DMS53 (cell line): Measurements from ENCODE around the gene PTPRN2.
"Not testable (repeated sequence)": the region's sequence is repeated elsewhere in the genome, so short reads cannot be mapped to it uniquely, and the experiment has no call there.

Experiments used
- DNase-seq: peaks from one replicate; lab custom pipeline; 2025; lab: John Stamatoyannopoulos, UW

Gene PTPRN2

DNA sequence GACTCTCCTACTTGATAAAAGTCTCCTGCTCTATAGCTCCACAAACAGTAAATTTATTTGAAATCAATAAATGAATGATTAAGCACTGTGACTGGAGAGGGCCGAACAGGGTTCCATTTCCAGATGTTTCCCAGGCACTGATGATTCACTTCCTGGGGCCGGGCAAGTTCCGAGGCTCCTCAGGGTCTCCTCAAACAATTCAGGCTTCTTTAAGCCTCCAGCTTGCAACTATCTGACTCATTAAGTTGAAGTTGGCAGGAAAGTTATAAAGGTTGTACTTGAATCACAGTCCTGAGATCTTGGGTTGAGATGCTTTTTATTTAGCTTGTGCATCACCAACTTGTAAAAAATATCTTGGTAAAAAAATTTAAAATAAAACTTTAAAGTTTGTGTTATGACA lies 637.9 kb downstream of the PTPRN2 start:
- DNase-seq, result no peak

- DNase-seq, result no peak
Measured at GRCh38 chr7:157947504-157947903, 640.1 kb downstream of the PTPRN2 start.

GRCh38 chr7:157946398-157947060 lies 641.1 kb downstream of the PTPRN2 start:
- no peak for DNase-seq

GRCh38 chr7:157945401-157945800 lies 642.2 kb downstream of the PTPRN2 start:
- no peak for DNase-seq

DNA sequence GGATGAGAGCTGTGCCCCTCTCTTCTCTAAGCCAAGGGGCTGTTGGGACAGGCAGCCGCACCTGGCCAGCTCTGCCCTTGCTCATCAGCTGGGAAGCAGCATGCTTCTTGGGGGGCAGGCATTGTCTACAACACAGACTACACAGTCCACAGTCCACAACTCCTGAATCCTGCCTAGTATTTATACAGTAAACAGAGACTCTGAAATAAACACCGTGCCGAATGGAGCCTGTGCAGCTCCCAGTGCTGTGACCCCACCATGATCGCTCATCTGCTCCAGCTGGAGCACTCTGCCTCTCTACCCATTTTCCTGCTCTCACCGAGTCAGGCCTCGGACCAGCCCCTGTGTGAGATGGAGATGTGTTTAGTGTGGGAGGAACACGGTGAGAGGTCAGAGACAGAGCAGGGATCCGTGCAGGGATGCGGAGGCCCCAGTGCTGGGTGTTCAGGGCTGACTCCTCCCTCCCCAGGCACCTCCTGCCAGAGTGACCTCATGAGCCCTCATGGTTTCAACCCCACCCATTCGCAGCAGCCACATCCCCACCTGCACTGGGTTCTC lies 642.8 kb downstream of the PTPRN2 start:
- no peak for DNase-seq

DNA sequence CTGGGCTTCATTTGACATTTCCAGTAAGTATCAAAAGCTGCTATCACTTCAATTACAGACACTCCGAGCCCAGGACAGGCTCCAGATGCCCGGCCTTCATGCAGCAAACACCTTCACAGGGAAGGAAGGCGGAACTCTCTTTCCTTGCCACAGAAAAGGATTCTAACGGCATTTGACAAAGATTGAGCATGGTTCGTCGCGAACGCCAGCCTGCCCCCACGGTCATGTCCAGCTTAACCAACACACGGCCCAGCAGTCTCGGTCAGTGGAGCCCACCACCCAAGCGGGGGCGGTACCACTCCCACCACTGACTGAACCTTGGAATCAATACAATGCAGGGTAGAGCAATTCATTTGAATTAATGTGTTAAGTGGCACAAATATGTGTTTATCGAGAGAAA lies 643.6 kb downstream of the PTPRN2 start:
- no peak for DNase-seq

DNA sequence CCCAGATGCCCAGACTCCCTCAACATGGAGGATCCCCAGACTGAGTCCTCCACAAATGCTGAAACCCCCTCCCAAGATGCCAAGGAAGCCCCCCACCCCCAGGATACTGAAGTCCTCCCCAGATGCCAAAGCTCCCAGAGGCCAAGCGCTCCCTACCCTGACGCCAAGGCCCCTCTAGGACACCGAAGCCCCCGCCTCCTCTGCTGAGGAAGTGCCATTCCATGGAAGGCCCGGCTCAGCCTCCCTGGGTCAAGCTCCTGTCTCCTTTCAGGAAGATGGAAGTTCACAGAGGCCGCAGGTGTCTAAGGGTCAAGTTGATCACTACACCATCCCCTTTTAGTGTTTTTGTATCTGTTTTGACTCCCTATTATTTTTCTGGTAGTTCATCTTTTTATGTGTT lies 644.1 kb downstream of the PTPRN2 start:
- DNase-seq, result no peak

DNA sequence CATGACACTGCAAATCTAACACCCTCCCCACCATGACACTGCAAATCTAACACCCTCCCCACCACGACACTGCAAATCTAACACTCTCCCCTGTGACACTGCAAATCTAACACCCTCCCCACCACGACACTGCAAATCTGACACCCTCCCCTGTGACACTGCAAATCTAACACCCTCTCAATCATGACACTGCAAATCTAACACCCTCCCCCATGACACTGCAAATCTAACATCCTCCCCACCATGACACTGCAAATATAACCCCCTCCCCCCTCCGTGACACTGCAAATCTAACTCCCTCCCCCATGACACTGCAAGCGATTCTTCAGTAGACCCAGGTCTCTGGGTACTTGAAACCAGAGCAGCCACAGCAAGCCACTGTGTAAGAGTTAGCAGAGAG lies 646.4 kb downstream of the PTPRN2 start:
- no peak for DNase-seq

- DNase-seq, result no peak
Measured at GRCh38 chr7:157940497-157940896, 647.1 kb downstream of the PTPRN2 start.

DNA sequence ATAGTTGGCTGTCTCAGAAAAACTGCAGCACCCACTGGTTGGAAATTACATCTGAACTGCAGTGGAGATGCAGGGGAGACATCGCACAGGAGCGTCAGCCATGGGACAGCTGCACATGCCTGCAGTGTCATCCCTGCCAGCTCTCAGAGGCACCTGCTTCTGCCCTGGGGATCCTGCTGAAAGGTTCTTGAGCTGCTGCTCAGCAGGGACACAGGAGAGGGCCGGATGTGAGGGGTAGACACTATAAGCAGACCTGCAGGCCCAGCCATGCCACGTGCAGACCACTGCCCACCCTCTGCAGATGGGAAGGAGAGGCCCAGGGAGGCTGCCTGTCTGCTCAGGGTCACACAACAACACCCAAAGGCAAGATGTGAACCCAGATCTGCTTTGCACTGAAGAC lies 649.4 kb downstream of the PTPRN2 start:
- DNase-seq, result no peak

DNA sequence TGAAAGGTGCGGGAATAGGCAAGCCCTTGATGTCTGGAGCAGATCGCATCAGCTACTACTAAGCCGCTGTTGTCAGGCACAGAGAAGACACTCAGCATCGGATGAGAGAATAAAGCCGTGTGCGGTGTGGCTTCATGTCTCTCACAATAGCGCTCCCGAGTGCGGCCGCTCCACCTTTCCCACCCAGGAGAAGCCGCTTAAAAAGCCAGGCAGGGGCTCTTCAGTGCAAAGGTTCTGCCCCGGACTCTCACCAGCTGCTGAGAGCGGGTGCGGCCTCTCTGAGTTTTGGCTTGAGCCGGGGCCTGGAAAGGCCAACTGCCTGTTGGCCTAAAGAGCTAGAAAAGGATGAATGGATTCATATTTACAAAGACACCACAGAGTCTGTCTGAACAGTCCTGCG lies 650.2 kb downstream of the PTPRN2 start:
- no peak for DNase-seq

DNA sequence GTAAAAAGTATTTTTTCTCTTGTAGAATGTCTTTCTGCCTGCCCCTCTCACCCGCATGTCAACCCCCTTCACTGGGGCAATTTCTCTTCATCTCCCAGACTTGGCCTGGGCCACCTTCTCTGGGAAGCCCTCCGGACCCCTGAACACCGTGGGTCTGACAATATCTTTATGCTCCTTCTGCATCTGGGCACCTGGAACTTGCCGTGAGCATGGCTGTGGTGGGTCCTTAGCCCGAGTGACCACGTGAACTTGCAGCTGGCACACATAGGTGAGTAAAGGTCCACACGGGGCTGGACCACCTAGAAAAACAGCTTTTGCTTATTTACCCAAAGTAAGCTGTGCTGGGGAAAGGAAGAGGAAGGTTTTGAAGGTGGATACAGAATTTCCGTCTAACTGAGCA lies 650.6 kb downstream of the PTPRN2 start:
- no peak for DNase-seq

- not testable (repeated sequence) for DNase-seq
Measured at GRCh38 chr7:157935721-157936120, 651.9 kb downstream of the PTPRN2 start.

DNA sequence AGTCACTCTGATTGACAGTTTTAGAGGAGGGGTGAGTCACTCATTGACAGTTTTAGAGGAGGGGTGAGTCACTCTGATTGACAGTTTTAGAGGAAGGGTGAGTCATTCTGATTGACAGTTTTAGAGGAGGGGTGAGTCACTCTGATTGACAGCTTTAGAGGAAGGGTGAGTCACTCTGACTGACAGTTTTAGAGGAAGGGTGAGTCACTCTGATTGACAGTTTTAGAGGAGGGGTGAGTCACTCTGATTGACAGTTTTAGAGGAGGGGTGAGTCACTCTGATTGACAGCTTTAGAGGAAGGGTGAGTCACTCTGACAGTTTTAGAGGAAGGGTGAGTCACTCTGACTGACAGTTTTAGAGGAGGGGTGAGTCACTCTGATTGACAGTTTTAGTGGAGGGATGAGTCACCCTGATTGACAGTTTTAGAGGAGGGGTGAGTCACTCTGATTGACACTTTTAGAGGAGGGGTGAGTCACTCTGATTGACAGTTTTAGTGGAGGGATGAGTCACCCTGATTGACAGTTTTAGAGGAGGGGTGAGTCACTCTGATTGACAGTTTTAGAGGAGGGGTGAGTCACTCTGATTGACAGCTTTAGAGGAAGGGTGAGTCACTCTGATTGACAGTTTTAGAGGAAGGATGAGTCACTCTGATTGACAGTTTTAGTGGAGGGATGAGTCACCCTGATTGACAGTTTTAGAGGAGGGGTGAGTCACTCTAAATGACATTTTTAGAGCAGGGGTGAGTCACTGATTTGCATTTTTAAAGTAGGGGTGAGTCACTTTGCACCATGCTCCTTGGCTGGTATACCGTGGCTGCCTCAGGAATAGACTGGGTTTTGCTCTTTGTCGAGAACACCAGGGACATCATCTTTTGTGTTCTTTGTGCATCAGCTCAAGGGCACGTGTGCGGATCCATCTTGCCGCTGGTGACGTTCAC lies 654.1 kb downstream of the PTPRN2 start:
- DNase-seq, result peak; percentile 93

GRCh38 chr7:157932498-157933218 lies 655.0 kb downstream of the PTPRN2 start:
- DNase-seq, result peak; percentile 97

- no peak for DNase-seq
Measured at GRCh38 chr7:157930926-157931466, 656.6 kb downstream of the PTPRN2 start.

- no peak for DNase-seq
Measured at GRCh38 chr7:157930441-157930840, 657.2 kb downstream of the PTPRN2 start.

- no peak for DNase-seq
Measured at GRCh38 chr7:157929671-157930070, 658.0 kb downstream of the PTPRN2 start.

GRCh38 chr7:157928808-157929425 lies 658.7 kb downstream of the PTPRN2 start:
- DNase-seq, result no peak

DNA sequence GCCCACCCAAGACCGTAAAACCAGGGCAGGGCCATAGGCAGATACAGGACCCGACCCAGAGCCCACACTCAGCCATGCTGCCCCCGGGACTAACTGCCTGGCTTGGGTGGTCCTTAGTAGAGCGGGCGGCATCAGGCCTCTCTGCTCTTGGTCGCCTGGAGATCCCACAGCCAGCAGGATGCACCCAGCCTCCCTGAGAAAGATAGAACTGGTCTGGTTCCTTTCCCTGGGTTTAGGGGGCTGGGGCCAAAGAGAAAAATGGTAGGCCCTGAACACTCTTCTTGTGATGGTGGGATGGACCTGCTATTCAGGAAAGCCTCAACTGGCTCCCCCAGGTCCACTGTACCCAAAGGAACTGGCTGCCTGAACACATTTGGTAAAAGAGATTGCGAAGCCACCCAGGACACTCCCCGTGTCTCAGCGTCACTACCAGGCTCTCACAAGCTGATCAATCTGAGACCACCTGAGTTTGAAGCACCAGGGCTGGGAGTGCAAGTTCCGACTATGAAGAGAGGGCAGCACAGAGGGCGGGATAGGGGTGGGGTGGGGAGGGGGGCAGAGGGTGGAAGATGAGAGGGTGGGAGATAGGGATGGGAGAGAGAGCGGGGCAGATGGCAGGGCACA lies 659.3 kb downstream of the PTPRN2 start:
- DNase-seq, result no peak

DNA sequence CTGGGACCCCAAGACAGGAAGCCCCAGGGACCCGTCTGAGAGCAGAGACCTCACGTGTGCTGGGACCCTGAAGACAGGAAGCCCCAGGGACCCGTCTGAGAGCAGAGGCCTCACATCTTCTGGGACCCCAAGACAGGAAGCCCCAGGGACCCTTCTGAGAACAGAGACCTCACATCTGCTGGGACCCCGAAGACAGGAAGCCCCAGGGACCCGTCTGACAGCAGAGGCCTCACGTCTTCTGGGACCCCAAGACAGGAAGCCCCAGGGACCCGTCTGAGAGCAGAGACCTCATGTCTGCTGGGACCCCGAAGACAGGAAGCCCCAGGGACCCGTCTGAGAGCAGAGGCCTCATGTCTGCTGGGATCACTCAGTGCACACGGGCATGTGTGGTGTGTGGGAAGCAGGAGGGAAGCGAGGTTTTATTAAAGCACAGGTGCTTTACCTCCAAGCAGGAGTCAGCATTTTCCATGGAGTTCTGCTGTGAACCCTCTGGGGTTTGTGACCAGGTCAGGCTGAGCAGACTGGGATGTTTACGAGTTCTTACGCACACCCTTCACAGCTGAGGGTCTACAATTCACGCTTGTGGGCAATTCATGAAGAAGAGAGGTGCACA lies 660.2 kb downstream of the PTPRN2 start:
- DNase-seq, result no peak
